ENCODE results near the gene TAF6.

Gene TAF6

DNA sequence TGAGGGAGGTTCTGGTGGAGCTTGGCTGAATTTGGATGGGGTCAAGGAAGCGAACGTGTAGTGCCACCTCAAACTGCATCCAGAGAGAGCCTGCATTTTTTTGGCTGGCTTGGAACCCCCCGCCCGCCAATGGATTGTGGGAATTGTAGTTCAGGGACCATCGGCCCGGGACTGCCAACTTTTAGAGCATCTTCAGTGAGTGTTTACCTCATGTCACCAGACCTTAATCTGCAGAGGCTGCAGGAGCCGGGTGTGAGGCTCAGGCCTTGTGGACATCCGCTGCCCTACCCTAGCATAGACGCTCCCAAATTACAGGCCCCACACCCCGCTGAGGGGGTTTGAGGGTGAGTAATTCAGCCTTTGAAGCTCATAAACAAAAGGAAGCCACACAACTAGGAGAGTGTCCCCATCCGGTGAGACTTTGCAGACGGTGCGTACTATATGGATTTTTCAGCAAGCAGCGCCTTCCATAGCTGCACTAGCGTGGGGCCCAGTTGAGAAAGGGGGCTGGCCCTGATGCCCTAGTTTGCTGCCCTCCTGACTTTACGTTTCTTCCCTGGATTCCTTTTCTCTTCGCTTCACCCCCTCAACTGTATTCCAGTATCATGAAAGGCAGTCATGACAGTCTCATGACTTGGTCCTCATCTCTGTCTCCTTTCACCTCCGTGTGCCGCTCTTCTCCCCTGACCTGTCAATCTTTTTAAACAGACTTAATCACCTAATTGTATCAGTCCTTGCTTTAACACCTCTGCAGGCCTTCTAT, 993 bp upstream of the TAF6 start:
- peak; percentile 76 for DNase-seq

DNA sequence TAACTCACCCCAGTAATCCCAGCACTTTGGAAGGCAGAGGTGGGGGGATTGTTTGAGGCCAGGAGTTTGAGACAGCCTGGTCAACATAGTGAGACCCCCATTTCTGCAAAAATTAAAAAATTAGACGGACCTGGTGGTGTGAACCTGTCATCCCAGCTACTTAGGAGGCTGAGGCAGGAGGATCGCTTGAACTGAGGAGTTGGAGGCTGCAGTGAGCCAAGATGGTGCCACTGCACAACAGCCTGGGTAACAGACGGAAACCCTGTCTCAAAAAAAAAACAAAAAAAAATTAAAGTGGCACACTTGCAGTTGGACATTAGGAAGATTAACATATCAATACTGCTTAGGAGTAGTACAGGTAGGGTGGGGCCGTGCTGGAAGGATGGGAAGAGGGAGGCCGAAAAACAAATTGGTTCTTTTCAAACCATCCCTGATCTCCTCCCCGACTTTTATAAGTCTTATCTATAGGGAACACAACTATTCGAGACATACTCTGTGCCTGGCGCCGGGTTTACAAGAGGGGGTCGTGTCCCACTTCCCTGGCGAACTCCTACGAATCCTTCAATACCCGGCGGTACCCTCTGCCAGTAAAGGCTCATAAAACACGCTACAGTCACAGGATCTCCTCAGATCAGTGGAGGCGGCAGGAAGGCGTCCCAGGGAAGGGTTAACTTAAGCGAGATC, 628 bp downstream of the TAF6 start:
- no peak for DNase-seq

DNA sequence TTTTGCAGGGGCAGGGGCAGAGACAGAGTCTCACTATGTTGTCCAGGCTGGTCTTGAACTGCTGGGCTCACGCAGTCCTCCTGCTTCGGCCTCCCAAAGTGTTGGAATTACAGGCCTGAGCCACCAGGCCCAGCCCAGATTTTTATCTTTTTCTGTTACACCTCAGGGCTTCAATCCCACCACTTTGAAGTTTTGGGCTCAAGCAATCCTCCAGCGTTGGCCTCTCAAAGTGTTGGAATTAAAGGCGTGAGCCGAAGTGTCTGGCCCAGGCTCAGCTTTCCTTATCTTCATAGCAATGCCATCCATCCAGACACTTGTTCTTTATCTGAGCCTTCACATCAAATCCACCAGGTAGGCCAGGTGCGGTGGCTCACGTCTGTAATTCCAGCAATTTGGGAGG, 4.1 kb downstream of the TAF6 start:
- no peak for DNase-seq

DNA sequence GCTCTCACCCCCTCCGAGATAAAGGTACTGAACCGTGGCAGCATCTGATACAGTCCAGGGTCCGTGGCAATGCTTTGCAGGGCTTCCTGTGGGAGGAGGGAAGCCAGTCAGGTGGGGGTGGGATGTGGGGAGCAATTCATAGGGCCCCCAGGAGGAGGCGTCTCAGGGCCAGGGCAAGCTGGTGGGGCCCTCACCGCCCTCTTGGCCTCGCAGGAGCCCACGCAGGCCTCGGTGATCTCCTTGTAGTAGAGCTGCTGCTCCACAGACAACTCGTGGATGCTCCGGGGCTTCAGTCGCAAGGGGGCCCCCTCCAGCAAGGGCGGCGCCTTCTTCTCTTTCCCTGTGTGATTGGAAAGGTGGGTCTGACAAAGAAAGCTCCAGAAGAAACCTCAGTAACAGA, 7.2 kb downstream of the TAF6 start:
- DNase-seq = no peak

DNA sequence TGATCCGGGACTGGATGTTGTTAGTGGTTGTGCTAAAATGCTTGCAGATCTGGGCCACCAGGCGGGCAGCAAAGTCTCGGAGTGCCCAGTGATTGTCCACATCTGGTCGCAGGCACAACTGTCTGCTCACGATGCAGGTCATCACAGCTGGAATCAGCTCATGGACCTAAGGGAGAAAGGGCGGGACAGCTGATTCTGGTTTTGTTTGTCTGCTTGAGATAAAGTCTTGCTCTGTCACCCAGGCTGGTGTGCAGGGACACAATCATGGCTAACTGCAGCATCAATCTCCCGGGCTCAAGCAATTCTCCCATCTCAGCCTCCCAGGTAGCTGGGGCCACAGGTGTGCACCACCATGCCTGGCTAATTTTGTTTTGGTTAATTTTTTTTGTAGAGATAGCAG, 8.0 kb downstream of the TAF6 start:
- no peak for DNase-seq

DNA sequence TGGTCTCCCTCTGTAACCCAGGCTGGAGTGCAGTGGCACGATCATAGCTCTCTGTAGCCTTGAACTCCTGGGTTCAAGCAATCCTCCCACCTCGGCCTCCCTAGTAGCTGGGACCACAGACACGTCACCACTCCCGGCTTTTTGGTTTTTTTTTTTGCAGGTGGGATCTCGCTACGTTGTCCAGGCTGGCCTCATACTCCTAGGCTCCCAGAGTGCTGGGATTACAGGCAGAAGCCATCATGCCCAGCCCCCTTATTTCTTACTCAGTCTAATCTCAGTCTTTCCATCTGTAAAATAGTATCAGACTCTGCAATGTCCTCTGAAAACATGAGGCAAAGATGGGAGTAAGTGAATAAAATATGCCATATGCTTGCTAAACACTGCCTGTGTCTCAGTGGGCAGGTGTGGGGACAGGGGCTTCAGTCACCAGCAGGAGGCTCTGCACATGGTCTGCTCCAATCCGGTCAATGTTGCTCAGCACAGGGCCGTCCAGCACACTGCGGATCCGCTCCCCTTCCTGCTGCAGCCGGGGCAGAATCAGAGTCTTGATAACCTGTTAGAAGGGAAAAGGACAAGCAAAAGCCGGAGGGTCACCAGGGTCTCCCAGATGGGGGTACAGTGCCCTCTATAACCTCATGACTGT, 9.5 kb downstream of the TAF6 start:
- DNase-seq = no peak

DNA sequence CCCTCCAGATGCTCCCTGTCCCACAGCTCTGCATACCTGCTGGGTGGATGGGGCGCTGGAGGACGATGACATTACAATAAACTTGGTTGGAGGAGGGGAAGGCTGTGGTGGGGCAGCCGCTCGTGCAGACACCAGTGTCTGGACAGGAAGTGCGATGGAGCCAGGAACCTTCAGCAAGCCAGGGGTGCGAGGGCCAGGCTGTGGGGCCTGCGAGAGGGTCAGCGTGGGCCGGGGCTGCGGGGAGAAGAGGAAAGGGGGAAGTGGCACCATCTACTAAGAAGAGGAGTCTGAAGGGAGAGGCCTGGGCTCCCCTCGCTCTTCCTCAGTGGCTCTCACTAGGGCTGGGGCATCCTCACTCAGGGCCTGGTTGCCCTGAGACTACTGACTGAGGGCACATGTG, 11.3 kb downstream of the TAF6 start:
- no peak for DNase-seq

DNA sequence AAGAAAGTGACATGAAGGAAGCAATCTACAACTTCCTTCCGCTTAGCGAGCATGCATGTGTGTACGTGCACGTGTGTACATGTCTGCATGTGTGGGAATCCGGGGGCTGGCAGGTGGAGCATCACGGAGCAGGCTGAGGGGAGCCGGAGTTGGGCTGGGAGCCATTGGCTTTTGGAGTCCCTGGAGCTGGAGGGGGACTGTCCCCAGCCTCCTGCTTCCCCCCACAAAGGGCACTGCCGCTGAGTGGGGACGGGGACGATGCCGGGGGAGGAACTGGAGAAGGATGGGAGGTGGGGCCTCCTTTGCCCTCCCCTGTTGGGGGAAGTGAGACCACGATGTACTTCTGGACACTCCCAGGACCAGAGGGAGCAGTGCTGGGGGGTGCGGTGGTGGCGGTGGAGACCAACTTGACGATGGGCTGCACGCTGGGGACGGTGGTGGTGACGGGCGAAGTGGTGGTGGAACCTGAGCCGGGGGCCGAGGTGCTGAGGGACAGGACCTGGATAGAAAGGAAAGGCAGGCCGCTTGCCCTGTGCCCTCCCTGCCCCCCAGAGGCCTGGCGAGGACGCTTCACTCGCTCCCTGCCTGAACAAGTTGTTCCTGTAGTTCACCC, 11.9 kb downstream of the TAF6 start:
- DNase-seq = no peak

DNA sequence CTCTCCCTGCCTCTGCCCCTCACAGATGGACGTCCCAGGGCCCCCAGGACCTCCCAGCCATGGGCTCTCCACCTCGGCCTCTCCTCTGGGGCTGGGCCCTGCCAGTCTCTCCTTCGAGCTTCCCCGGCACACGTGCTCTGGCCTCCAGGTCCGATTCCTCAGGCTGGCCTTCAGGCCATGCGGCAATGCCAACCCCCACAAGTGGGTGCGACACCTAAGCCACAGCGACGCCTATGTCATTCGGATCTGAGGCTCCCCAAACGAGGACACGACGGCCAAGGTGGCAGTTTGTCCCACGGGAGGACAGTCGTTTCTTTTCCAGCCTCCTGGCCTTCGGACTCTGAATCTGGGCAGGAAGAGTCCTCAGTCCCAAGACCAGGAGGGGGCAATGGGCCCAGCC, 12.5 kb downstream of the TAF6 start:
- no peak for DNase-seq

DNA sequence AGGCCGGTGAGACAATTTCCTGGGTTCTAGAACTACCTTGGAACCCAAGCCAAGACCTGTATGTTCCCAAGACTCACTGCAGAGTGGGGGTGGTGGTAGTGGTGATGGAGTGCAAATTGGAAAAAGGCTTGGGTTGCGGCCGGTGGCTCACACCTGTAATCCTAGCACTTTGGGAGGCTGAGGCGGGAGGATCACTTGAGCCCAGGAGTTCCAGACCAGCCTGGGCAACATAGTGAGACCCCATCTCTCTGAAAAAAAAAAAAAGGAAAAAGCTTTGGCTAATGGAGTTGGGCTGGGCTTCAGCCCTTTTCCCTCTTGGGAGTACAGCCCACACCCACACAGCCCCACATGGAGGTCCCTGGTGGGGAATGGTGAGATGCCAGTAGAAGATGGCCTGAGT, 13.6 kb downstream of the TAF6 start:
- DNase-seq = no peak

DNA sequence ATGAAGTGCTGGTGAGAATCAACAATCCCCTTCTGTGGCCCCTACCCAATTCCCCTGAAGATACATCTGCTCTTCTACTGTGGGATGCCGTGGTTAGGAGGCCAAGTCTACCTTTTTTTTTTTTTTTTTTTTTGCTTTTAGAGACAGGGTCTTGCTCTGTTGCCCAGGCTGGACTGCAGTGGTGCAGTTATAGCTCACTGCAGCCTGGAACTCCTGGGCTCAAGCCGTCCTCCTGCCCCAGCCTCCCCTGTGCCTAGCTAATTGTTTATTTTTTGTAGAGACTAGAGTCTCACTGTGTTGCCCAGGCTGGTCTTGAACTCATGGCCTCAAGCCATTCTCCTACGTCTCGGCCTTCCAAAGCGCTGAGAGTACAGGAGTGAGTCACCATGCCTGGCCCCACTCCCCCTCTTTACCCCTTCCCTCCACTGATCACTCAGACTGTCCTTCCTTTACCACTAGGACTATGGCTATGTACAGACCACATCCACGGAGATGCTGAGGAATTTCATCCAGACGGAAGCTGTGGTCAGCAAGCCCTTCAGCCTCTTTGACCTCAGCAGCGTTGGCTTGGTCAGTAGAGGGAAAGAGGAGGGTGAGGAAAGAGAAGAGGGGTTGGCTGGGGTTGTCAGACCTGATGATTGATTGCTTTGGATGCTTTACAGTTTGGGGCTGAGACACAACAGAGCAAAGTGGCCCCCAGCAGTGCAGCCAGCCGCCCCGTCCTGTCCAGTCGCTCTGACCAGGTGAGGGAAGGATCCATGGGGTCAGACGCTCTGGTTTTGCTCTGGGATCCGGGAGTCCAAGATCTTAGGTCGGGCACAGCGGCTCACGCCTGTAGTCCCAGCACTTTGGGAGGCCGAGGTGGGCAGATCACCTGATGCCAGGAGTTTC, 16.0 kb downstream of the TAF6 start:
- DNase-seq = no peak

DNA sequence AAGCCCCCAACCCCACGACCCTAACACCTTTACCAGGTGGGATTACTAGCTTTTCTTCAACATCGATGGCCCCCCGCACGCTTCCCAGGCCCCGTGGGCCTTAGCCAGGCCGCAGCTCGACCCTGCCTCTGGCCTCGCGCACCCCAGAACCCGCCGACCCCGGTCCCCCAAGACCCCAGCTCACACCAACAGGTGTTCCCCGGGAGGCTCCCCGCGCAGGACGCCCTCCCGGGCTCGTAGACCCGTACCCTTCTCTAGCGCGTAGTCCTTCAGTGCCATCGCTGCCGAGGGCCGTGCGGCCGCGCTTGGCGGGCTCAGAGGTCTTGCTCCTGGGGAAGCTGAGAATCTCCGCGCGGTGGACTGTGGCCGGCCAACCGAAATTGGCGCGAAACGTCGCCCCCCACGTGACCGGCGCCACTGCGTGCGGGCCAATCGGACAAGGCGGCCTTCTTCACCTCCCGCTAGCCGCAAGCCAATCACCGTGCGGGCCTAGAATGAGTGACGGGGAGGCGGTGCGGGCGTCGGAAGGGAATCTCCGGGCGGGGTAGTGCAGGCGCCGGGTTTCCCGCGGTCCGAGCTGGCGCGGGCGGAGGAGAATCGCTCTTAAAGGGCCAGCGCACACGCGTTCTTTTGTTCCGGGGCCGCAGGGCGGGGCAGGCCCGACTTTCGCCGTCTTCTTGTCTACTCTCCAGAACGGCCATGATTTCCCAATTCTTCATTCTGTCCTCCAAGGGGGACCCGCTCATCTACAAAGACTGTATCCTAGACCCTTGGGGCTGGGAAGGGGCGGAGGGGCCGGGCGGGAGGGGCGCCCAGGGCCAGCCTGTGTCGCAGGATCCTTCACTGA, 17.9 kb downstream of the TAF6 start, which contains the start of the genes AP4M1 and MCM7:
TSS of gene AP4M1 (plus strand) at position 628 of the 847 bp plus-strand sequence. CDS start at position 700, 72 bp downstream.
TSS of gene MCM7 (minus strand) at position 382 of the 847 bp plus-strand sequence. CDS start at position 279, 103 bp downstream.
- peak; percentile 98 for DNase-seq

DNA sequence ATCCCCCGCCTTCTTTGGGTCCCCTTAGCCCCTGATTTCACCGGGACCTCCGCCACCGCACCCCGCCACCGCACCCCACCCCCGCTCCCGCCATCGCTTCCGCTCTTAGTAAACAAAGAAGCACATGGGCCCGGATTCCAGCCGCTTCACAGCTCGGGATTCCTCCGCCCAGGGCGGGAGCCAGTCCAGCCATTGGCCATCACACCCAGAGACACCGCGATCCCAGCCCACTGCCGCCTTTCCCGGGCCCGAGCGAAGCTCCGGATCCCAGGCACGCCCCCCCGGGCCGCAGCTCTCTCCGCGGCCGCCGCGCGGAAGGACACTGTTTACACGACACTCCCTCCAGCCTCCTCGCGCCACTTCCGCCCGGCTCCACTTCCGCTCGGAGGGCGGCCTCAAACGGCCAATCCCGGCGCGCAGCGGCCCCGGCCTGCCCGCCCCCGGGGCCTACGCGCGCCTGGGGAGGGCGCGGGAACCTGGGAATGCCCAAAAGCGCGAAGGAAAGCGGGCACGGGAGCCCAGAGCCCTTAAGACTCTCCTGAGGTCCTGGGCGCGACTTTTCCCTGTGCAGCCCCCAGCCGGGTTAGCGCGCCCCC, 18.6 kb downstream of the TAF6 start:
- peak; percentile 87 for DNase-seq

DNA sequence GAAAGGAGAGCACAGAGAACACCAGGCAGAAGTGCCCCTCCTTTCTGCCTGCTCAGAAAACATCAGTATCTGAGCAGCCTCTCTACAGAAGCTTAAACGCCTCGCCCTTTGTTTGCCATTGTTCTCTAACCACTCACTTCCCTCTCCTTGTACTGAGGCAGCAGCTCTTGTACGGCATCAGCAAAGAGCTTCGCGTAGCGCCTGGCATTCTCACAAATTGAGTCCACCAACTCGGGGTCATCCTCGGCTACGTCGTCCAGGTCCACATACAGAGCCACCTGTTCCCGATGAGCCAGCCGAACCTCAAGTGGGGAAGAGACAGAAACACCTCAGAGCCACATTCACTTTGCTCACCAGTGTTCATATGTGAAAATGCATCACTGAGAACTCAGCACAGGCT, 19.7 kb downstream of the TAF6 start:
- no peak for DNase-seq

DNA sequence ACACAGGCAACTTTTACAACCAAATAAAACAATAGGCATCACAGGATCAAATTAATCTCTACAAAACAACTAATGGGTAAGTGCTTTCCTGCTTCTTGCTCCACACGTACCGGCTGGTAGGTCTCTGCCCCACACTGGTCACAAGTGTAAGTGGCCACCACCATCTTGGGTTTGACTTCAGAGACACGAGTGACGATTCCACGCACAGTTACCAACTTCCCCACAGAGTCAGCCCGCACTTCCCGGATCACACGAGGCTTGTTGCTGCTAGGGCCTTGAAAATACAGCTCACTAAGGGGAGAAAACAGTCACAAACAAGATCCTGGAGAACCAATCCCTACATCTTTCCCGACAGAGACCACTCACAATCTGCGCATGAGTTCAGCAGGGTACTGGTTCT, 20.2 kb downstream of the TAF6 start:
- DNase-seq = no peak

DNA sequence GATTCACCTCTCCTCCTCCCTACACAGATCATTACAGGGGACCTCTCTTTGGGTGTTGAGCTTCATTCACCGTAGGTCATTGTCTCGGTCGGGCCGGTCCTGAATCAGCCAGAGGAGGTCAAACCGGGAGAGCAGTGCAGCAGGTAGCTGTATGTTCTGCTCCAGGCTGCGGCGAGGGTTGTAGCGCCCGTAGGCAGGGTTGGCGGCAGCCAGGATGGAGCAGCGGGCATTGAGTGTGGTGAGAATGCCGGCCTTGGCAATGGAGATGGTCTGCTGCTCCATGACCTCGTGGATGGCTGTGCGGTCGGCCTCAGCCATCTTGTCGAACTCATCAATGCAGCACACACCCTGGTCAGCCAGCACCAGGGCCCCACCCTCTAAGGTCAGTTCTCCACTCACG, 23.5 kb downstream of the TAF6 start:
- no peak for DNase-seq

DNA sequence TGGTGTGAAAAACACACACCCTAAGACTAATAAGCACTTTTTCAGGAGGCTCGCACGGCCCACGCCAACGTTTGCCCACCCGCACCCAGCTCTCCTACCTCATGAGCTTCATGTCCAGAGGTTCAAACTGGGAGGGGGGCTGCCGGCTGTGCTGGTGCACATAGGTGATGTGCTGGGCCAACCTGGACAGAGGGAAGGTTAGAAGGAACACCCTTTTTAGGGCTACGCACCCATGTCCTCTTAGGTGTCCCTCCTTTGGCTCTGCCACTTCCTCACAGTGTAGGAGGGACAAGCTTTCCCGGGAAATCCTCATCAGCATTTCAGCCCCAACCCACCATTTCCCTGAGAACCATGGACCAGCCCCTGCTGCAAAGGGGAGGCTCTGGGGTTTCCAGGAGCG, 23.9 kb downstream of the TAF6 start:
- DNase-seq = no peak

DNA sequence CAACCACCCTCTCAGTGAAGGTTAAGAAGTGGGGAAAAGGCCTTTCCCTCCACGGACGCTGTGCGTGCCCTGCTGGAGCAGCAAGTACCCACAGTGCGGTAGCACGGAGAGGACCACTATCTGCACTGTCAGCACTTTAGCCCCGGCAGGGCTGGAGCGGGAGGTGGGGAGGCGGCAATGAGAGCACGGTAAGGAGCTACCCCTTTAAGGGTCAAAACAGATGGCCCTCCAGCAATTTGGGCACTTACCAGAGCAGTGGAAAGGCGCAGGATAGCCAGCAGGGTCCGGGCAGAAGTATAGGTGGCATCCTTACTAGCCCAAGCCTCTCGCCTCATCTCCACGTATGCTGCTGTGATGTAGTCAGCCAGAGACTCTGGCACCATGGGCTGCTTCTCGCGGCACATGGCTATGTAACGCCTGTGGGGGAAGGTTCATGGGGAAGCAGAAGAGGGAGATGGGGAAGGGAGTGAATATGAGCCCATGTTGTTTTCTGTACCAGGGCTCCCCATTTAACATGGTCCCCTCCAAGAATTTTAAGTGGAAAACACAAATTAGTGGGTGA, 25.2 kb downstream of the TAF6 start:
- DNase-seq = no peak

DNA sequence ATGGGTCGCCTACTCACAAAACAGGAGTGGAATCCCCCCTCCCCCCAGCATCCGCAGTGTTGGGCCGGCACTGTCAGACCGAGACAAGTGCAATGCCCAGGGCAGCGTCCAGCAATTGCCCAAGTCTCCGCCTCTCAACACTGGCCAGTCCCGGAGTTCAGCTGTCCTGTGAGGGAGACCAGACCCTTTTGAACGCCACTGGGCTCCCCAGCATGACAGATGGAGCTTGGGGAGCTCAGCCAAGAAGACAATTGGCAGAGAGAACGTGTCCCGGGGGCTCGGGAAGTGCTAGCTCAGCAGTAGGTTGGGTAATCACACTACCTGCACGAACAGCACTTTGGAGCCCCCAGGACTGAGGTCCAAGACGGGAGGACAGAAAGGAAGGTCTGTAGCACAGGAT, 25.7 kb downstream of the TAF6 start:
- DNase-seq = no peak

DNA sequence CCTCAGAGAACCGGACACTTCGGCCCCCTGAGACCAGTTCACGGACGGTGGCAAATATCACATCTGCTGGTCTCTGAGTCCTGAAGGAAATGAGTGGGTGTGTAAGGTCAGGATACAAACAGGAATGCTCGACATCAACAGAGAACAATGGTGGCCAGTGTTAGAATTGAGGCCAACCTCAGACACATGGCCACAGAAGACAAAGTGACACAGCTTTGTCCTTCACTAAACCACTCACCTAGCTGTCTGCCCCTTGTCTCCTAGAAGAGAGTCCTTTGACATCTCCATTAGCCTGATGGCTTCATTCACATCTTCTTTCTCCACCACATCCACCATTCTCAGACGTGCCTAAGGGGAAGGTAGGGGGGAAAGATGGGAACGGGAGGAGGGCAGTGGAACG, 26.1 kb downstream of the TAF6 start:
- DNase-seq = no peak
